Activated effector memory CD4-positive, alpha-beta T cell treated with Interleukin-2 at 50 U/mL for 16 hours (primary cell): Measurements from ENCODE around the gene ALS2CL.

ENCODE experiments used
- DNase-seq: peaks from one replicate; pipeline ENCODE4 v3.0.0-alpha.2; 2020

The ALS2CL gene

GRCh38 chr3:46676601-46677410 is 16.7 kb downstream of the ALS2CL start:
- no peak for DNase-seq

GRCh38 chr3:46675843-46676567 is 17.5 kb downstream of the ALS2CL start:
- DNase-seq: no peak

GRCh38 chr3:46675426-46675825 is 18.1 kb downstream of the ALS2CL start:
- no peak for DNase-seq

GRCh38 chr3:46674031-46674845 is 19.2 kb downstream of the ALS2CL start:
- no peak for DNase-seq

GRCh38 chr3:46673151-46674030 is 20.1 kb downstream of the ALS2CL start:
- DNase-seq: no peak

GRCh38 chr3:46672349-46672695 is 21.2 kb downstream of the ALS2CL start:
- no peak for DNase-seq

- DNase-seq: no peak
Observed at GRCh38 chr3:46671541-46672348, 21.7 kb downstream of the ALS2CL start.

- DNase-seq: no peak
Observed at GRCh38 chr3:46670891-46671427, 22.5 kb downstream of the ALS2CL start.

GRCh38 chr3:46670000-46670890 is 23.2 kb downstream of the ALS2CL start:
- DNase-seq: no peak

- DNase-seq: no peak
Observed at GRCh38 chr3:46669191-46669999, 24.1 kb downstream of the ALS2CL start.

- DNase-seq: no peak
Observed at GRCh38 chr3:46668591-46668990, 24.9 kb downstream of the ALS2CL start.

- DNase-seq: no peak
Observed at GRCh38 chr3:46668116-46668515, 25.4 kb downstream of the ALS2CL start.

GRCh38 chr3:46667657-46668056 is 25.8 kb downstream of the ALS2CL start:
- no peak for DNase-seq

- DNase-seq: no peak
Observed at GRCh38 chr3:46667061-46667621, 26.3 kb downstream of the ALS2CL start.

GRCh38 chr3:46666453-46666845 is 27.0 kb downstream of the ALS2CL start:
- no peak for DNase-seq

GRCh38 chr3:46665763-46666452 is 27.6 kb downstream of the ALS2CL start:
- no peak for DNase-seq

GRCh38 chr3:46664971-46665762 is 28.3 kb downstream of the ALS2CL start:
- DNase-seq: no peak
